PC-9 (cell line): ENCODE measurements around the gene ATP2C1.

Source experiments
- CTCF ChIP-seq: fragments of 200-600 bp; sonication (generic); conservative IDR thresholded peaks from 2 replicates; pipeline ENCODE4 v1.6.1; 2017; ENCODE audit warnings: mixed run types, antibody characterized with exemption, mild to moderate bottlenecking, moderate library complexity
- EZH2 ChIP-seq: fragments of 200-600 bp; sonication (generic); IDR thresholded peaks from 2 replicates; pipeline ENCODE4 v1.8.0; 2017; ENCODE audit warnings: antibody characterized with exemption, low read depth

- TF ChIP-seq CTCF, result no peak
- TF ChIP-seq EZH2, result no peak
These were observed 21.8 kb downstream of the ATP2C1 start for GRCh38 chr3:130915567-130916292.
